T-helper 1 cell (primary cell): ENCODE data around the gene CAPNS1.
A peak's percentile ranks its signal among the peaks of the same experiment; 100 is the strongest.
"Not testable (repeated sequence)": the region's sequence is repeated elsewhere in the genome, so short reads cannot be mapped to it uniquely, and the experiment has no call there.

Experiments
- DNase-seq, 5 donors: peaks; one replicate each; pipeline ENCODE4 v3.0.0-alpha.2; 2012 to 2020

Gene CAPNS1

DNA sequence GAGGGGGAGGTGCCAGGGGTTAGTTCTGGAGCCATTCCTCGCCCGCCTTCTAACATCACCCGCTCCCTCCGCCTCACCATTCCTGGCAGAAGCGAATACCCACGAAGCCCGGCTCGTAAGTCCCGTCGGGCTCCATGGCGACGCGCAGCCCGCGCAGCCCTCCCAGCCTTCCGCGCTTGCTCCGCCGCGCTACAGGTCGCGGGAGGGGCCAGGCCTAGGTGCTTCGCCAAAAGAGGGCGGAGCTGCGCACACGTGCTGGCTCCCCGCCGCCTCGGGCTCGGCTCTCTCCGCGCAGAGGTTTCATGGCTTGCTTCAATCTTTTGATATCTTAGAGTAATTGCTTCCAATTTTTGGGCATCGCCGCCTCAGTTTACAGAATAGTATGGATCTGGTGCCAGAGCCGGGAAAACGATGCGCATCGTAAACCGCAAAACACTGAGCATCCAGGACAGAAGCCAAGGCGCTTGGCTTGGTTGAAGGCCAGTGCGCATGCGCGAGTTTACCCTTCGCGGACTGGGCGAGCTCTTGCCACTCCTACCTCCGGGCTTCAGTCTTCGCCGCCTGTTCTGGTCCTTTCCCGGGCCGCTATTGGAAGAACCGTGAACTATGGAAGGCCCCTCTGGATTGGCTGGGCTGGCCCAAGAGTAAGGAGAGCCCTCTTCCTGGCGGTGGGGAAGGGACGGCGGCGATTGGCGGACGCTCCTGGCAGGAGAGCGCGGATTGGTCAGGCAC is 25.0 kb upstream of the CAPNS1 start, which contains the start of gene POLR2I:
TSS of gene POLR2I (minus strand) at position 155 of the 732 bp plus-strand sequence. CDS start at position 136, 19 bp downstream.
- peak; percentile 97 to 100 (median 99) for DNase-seq

DNA sequence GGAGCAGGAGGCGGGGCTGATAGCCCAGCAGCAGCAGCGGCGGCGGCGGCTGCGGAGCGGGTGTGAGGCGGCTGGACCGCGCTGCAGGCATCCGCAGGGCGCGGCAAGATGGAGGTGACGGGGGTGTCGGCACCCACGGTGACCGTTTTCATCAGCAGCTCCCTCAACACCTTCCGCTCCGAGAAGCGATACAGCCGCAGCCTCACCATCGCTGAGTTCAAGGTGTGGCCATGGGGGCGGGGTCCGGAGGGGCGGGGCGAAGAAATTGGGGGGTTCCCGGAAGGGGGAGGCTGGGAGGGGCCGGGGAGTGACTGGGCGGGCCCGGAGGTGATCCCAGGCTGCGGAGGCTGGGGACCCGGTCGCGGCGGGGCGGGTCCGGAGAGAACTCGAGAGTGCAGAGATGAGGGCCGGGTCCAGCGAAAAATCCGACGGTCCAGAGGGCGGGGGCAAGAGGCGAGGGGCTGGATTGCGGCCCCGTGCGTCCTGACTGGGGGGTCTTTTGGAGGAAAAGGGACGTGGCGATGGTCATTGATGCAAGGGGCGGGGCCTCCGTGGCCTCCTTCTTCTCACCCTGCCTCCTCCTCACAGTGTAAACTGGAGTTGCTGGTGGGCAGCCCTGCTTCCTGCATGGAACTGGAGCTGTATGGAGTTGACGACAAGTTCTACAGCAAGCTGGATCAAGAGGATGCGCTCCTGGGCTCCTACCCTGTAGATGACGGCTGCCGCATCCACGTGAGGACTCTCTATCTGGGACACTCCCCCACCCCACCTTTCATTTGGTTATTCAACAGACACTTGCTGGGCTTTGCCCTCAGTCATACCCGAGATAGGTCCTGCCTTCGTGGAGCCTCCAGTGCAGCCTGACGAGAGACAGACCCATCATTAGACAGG is 24.2 kb upstream of the CAPNS1 start, which contains the start of gene TBCB:
TSS of gene TBCB (plus strand) at position 16 of the 891 bp plus-strand sequence. CDS start at position 109, 93 bp downstream.
- peak in 4 of 5 donors; percentile 84 to 90 (median 87) for DNase-seq

DNA sequence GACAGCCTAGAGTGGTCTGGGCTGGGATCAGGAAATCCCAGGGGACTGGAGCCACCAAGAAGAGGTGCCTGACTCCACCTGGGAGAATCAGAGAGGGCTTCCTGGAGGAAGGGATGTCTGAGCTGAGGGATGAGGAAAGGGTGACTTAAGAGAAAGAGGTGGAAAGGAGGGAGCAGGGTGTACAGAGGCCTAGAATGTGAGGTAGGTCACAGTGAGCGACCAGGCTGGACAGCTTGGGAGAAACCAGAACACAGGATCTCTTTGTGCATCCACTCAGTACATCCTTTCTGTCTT is 23.6 kb upstream of the CAPNS1 start:
- no peak for DNase-seq

- no peak for DNase-seq
Measured at GRCh38 chr19:36120092-36120983, 19.5 kb upstream of the CAPNS1 start.

DNA sequence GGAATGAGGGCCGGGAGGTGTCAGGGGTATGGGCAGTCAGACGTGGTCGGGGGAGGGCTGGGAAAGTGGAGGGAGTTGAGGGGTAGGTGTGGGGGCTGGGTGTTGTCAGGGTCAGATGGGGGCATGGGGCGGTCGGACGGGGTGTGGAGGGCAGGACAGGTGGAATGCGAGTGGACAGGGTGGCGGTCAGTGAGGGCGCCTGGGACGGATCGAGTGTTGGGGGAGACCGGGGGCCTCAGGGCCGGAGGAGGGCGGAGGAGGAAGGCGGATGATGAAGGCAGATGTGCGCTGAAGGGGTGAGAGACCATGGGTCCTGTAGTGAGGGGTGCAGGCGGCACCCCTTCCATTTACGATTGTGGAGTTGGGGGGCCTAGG is 18.9 kb upstream of the CAPNS1 start:
- no peak for DNase-seq

DNA sequence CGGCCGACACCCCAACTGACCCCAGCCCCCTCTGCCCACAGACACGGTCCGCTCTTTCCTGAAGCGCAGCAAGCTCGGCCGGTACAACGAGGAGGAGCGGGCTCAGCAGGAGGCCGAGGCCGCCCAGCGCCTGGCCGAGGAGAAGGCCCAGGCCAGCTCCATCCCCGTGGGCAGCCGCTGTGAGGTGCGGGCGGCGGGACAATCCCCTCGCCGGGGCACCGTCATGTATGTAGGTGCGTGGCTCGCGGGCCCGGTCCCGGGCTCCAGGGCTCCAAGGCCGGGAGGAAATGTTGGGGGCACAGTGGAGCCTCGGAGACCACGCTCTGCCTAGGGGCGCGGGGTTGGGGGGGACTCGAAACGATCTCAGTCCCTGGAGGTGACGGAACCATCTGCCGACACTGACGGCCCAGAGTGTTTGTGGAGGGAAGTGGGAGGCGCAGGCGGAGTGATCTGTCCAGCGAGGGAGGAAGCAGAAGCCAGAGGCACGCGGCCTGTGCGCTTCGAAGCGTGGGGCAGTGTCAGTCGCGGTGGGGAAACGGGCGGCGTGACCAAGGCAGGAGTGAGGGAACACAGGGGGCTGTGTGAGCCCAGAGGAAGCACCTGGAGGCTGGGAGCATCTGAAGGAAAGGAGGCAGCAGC is 18.3 kb upstream of the CAPNS1 start:
- DNase-seq, result no peak

DNA sequence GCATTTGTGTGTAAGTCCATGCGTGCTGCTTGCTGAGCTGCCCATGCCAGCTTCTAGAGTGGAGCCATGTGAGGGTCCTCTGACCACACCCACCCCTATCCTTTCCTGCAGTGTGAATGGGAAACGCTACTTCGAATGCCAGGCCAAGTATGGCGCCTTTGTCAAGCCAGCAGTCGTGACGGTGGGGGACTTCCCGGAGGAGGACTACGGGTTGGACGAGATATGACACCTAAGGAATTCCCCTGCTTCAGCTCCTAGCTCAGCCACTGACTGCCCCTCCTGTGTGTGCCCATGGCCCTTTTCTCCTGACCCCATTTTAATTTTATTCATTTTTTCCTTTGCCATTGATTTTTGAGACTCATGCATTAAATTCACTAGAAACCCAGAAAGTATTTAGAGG is 14.3 kb upstream of the CAPNS1 start:
- no peak for DNase-seq

- no peak for DNase-seq
Measured at GRCh38 chr19:36128392-36128736, 11.5 kb upstream of the CAPNS1 start.

DNA sequence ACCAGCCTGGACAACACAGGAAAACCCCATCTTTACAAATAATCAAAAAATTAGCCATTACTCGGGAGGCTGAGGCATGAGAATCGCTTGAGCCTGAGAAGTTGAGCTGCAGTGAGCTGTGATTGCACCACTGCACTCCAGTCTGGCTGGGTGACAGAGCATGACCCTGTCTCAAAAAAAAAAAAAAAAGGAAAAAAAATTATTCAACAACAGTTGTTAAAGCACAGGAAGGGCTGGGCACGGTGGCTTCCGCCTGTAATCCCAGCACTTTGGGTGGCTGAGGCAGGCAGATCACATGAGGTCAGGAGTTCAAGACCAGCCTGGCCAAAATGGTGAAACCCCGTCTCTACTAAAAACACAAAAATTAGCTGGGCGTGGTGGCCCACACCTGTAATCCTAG is 8.6 kb upstream of the CAPNS1 start:
- DNase-seq, result not testable (repeated sequence)

DNA sequence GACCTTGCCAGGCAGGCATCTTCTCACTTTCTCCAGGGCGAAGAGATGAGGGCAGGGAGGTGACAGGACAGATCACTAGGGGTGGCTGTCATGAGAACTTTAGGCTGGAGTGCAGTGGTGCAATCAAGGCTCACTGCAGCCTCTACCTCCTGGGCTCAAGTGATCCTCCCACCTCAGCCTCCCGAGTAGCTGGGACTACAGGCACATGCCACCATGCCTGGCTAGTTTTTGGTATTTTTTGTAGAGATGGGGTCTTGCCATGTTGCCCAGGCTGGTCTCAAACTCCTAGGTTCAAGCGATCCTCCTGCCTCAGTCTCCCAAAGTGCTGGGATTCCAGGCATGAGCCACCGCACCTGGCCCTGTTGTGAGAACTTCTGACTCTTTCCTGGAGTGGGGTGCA is 5.0 kb upstream of the CAPNS1 start:
- DNase-seq, result not testable (repeated sequence)

- DNase-seq, result no peak
Measured at GRCh38 chr19:36136964-36137686, 2.7 kb upstream of the CAPNS1 start.

DNA sequence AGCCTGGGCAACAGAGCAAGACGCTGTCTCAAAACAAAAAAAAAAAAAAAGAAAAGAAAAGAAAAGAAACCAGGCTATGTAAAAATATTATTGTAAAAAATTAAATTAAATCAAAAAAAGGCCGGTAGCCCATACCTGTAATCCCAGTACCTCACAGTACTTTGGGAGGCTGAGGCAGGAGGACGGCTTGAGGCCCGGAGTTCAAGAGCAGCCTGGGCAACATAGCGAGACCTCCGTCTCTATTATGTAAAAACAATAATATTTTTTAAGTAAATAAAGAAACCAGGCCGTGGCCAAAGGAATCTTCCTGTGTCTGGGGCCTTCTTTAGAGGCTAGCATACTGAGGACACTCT is 770 bp upstream of the CAPNS1 start:
- DNase-seq, result no peak

GRCh38 chr19:36140304-36141038 is 605 bp downstream of the CAPNS1 start:
- peak in 3 of 5 donors; percentile 18 to 56 (median 26) for DNase-seq

GRCh38 chr19:36141039-36141927 is 1.4 kb downstream of the CAPNS1 start:
- DNase-seq, result peak; percentile 67 to 90 (median 84)

DNA sequence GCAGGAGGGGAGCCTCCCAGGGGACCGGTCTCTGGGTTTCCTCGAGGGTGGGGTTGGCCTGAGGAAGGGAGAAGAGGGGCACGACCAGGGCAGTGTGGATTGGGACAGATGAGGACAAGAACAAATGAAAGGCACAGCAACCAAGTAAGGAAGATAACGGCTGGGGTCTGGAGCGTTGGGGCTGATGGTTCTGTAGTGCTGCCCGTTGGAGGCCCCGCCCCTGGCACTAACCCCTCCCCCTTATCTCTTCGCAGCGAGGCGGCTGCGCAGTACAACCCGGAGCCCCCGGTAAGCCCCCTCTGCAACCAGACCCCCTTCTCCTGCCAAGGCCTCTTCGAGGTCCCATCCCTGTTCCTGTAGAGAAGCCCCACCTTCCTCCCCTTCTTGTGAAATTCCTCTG is 2.2 kb downstream of the CAPNS1 start:
- DNase-seq, result no peak

DNA sequence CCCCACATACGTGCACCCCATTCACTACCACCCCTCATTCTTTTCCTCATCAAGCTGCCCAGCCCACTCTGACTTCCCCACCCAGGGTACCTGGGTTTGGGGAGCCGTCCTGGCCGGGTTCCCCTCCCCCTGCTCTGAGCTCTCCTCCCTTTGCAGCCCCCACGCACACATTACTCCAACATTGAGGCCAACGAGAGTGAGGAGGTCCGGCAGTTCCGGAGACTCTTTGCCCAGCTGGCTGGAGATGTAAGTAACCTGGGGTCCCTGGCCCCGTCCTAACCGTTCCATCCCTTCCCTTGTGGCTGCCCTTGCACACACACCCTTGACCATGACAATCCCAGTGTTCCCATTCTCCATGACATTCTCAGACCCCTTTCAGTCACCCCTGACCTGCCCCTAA is 2.6 kb downstream of the CAPNS1 start:
- no peak for DNase-seq

DNA sequence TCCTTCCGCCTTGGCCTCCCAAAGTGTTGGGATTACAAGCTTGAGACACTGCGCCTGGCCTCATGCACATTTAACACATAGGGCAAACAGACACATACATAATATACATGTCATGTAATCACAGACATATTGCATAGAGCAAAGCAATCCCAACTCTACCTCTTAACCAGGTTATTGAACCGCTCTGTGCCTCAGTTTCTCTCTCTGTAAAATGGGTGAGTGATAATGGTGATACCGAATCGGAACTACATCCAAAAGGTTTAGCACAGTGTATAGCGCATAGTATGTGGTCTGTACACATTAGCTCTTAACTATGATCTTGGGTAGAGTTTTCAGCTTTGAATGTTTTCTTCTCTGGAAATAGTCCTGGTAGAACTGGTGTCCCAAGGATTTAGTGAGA is 4.8 kb downstream of the CAPNS1 start:
- no peak for DNase-seq

DNA sequence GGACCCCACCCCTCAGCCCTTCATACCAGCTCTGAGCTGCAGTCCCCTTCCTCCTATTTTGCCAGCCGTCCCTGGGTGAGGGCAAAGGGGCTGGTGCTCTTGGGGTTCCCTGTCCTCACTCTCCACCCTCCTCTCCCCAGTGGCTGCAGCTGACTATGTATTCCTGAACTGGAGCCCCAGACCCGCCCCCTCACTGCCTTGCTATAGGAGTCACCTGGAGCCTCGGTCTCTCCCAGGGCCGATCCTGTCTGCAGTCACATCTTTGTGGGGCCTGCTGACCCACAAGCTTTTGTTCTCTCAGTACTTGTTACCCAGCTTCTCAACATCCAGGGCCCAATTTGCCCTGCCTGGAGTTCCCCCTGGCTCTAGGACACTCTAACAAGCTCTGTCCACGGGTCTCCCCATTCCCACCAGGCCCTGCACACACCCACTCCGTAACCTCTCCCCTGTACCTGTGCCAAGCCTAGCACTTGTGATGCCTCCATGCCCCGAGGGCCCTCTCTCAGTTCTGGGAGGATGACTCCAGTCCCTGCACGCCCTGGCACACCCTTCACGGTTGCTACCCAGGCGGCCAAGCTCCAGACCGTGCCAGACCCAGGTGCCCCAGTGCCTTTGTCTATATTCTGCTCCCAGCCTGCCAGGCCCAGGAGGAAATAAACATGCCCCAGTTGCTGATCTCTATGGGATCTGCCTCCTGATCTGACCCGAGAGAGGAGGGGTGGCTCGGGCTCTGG is 10.0 kb downstream of the CAPNS1 start:
- no peak for DNase-seq

DNA sequence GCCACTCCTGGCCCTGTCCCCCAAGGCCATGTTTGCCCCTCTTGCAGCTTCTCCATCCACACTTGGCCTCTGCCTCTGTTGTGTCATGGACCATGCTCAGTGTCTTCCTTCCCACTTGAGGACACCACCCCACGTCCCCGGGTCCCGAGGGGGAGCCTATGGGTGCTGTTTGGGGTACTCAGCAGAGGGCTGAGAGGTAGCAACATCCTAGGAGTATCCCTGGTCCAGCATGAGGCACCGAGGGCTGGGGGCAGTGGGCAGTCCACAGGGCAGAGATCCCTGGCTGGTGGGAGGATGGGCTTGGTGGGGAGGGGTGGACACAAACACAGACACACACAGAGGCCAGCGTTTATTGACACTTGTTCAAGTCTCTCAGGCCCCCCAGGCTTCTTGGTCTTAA is 10.7 kb downstream of the CAPNS1 start:
- DNase-seq, result no peak
